A673 (cell line): ENCODE results near the gene XPOT. TPM values are rescaled to one million over a fixed set of nuclear protein-coding genes. Genes with fewer than 3 reads are reported as not detected.

Source experiments
- BruUV-seq: library from RNA; stranded (reverse); fragments of 400-500 nt; replicated peaks from 2 replicates; lab custom pipeline; 2021; lab: Mats Ljungman, UMichigan
- CTCF ChIA-PET: fragments of 300-600 bp; sonication (Branson Sonifier 250); formaldehyde crosslinking; loops from one replicate; lab custom pipeline; 2022; ENCODE audit warnings: antibody characterized with exemption; lab: Charles Lee
- POLR2A ChIA-PET: fragments of 300-600 bp; sonication (Branson Sonifier 250); formaldehyde crosslinking; loops from one replicate; lab custom pipeline; 2022; ENCODE audit warnings: antibody characterized with exemption; ENCODE audit not compliant: low non-redundant PET; lab: Charles Lee
- DNase-seq: peaks from one replicate; pipeline ENCODE4 v3.0.0-alpha.2; 2015; ENCODE audit warnings: low spot score
- H3K27ac ChIP-seq: fragments of 200-600 bp; sonication (generic); 2 replicates; pipeline ENCODE4 v1.5.1; 2016; ENCODE audit warnings: mixed run types, low read depth, mild to moderate bottlenecking, mixed read lengths, antibody characterized with exemption, low read length; ENCODE audit not compliant: poor library complexity, severe bottlenecking
- H3K27me3 ChIP-seq: fragments of 200-600 bp; sonication (generic); replicated peaks from 2 replicates; pipeline ENCODE4 v1.6.1; 2017; ENCODE audit warnings: mixed run types, low read depth, mild to moderate bottlenecking, mixed read lengths, antibody characterized with exemption, low read length; ENCODE audit not compliant: insufficient read depth, poor library complexity
- H3K36me3 ChIP-seq: fragments of 200-600 bp; sonication (generic); 2 replicates; pipeline ENCODE4 v1.6.1; 2016; ENCODE audit warnings: mixed run types, mild to moderate bottlenecking, mixed read lengths, antibody characterized with exemption, low read length; ENCODE audit not compliant: insufficient read depth, poor library complexity, severe bottlenecking
- H3K4me1 ChIP-seq: fragments of 200-600 bp; sonication (generic); 2 replicates; pipeline ENCODE4 v1.6.1; 2017; ENCODE audit warnings: mixed run types, mild to moderate bottlenecking, mixed read lengths, antibody characterized with exemption, low read length; ENCODE audit not compliant: insufficient read depth, poor library complexity, severe bottlenecking
- H3K4me3 ChIP-seq: fragments of 200-600 bp; sonication (generic); 2 replicates; pipeline ENCODE4 v1.5.1; 2016; ENCODE audit warnings: low read depth, mixed run types, mild to moderate bottlenecking, mixed read lengths, low read length; ENCODE audit not compliant: poor library complexity, severe bottlenecking
- H3K9me3 ChIP-seq: fragments of 200-600 bp; sonication (generic); 2 replicates; pipeline ENCODE4 v1.6.1; 2016; ENCODE audit warnings: mixed run types, low read depth, mild to moderate bottlenecking, mixed read lengths, antibody characterized with exemption, low read length; ENCODE audit not compliant: poor library complexity, severe bottlenecking
- EZH2 ChIP-seq: fragments of 200-600 bp; sonication (generic); IDR thresholded peaks from 2 replicates; pipeline ENCODE4 v1.6.1; 2017; ENCODE audit warnings: borderline replicate concordance, low read depth, mild to moderate bottlenecking, mixed read lengths, antibody characterized with exemption, low read length; ENCODE audit not compliant: poor library complexity, severe bottlenecking
- intact Hi-C: fragments of 100-400 bp; cut with micrococcal nuclease; formaldehyde crosslinking; loops from one replicate; pipeline ENCODE4 v1.10.0; 2022; ENCODE audit not compliant: unreplicated experiment
- total RNA-seq: library from RNA; stranded (reverse); gene quantifications from 2 replicates; pipeline ENCODE4 v1.2.3, GENCODE V29; 2021
- TF ChIP-seq, protein P1 (sequence below): fragments of 300-800, 200-600 bp; sonication (generic); conservative IDR thresholded peaks from 2 replicates; pipeline ENCODE4 v1.5.1; 2017; ENCODE audit warnings: low read depth, mild to moderate bottlenecking, antibody characterized with exemption, low read length, moderate library complexity, mixed read lengths

XPOT gene
- total RNA-seq, 1 experiment from 2014 or later, result 192 TPM

DNA sequence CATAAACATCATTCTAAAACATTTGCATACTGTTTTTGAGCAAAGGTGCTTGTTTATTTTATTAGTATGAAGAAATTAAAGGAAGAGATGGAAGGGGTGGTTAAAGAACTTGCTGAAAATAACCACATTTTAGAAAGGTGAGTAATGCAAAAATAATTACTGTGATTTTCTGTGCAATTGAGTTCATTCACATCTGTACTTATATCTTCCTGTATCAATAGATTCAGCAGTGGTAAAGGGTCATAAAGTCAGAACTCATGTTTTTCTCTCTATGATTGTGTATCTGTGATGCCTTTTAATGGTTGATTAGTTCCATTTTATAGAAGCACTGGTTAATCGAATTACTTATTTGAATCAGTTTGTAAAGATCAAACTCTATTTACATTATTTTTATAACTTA, 93.7 kb downstream of the XPOT start:
- Histone ChIP-seq H3K4me3 (no peak overlapping the region), H3K4me1 (no peaks in the 10 kb centered on the region), H3K36me3 (peaks cover 74% of the 10 kb centered on the region), H3K9me3 (no peaks in the 10 kb centered on the region), H3K27me3 (no peaks in the 10 kb centered on the region), H3K27ac (no peak overlapping the region)
- ChIA-PET POLR2A (no interaction called here), CTCF (no interaction called here)
- no peak for DNase-seq
- TF ChIP-seq EZH2, result no peak
- TF ChIP-seq, protein P1, sequence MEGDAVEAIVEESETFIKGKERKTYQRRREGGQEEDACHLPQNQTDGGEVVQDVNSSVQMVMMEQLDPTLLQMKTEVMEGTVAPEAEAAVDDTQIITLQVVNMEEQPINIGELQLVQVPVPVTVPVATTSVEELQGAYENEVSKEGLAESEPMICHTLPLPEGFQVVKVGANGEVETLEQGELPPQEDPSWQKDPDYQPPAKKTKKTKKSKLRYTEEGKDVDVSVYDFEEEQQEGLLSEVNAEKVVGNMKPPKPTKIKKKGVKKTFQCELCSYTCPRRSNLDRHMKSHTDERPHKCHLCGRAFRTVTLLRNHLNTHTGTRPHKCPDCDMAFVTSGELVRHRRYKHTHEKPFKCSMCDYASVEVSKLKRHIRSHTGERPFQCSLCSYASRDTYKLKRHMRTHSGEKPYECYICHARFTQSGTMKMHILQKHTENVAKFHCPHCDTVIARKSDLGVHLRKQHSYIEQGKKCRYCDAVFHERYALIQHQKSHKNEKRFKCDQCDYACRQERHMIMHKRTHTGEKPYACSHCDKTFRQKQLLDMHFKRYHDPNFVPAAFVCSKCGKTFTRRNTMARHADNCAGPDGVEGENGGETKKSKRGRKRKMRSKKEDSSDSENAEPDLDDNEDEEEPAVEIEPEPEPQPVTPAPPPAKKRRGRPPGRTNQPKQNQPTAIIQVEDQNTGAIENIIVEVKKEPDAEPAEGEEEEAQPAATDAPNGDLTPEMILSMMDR, result no peak
- intact Hi-C loops, result no loop called here
- no TSS peak for BruUV-seq

DNA sequence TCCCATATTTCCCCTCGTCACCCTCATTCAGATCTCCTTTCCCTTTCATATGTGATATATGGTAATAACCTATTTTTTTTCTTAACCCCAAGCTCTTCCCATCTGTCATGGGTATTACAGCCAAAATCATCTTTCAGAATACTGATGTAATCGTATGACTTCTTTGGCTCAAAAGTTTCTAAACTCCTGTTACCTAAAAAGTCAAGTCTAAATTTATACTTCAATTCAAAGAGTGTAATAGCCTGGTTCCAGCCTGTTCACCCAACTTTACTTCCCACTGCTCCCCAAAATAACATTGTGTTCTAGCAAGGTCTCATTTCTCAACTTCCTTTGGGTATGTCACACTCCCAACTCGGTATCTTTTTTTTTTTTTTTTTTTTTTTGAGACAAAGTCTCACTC, 96.2 kb downstream of the XPOT start:
- no peaks in the 10 kb centered on the region for H3K4me1 ChIP-seq
- H3K36me3 ChIP-seq, result peaks cover 51% of the 10 kb centered on the region
- CTCF ChIA-PET, result no interaction called here
- no peak overlapping the region for H3K4me3 ChIP-seq
- no peaks in the 10 kb centered on the region for H3K27me3 ChIP-seq
- no peak for DNase-seq
- no TSS peak for BruUV-seq
- TF ChIP-seq EZH2, result no peak
- TF ChIP-seq, protein P1, result no peak
- H3K27ac ChIP-seq, result no peak overlapping the region
- H3K9me3 ChIP-seq, result no peaks in the 10 kb centered on the region
- POLR2A ChIA-PET, result no interaction called here
- intact Hi-C loops, result loop anchor here (5.0 kb wide), 1 partner anchor 78 kb away; no protein-coding TSS in a partner anchor

Other genes starting within 250 kb of the XPOT start
- 10.8 and 14.0 TPM in 2 replicates for gene KICS2, start 182.1 kb upstream of the XPOT start, total RNA-seq
- not detected in 2 replicates for gene C12orf56, start 13.6 kb upstream of the XPOT start, total RNA-seq
- gene TBK1, start 47.7 kb downstream of the XPOT start, total RNA-seq, result 30.2 and 33.8 TPM in 2 replicates
- gene RASSF3, start 206.1 kb downstream of the XPOT start, total RNA-seq, result 37.7 and 38.2 TPM in 2 replicates